Measurements from ENCODE around the gene ZNHIT6.

GRCh38 chr1:85616736-85617135, 91.5 kb downstream of the ZNHIT6 start:
- TF ChIP-seq EZH2 (IDR thresholded peaks at IDR 0.05; ENCODE audit: low read depth) (no peak), CTCF (conservative IDR thresholded peaks at IDR 0.05) (no peak)

All from PC-9 (cell line).